Superior temporal gyrus (tissue), 1 donor: Measurements from ENCODE around the gene CENPP.

Source experiments
- DNase-seq: peaks from one replicate; pipeline ENCODE4 v3.0.0-alpha.2; 2016; ENCODE audit errors: extremely low spot score

The CENPP gene

DNA sequence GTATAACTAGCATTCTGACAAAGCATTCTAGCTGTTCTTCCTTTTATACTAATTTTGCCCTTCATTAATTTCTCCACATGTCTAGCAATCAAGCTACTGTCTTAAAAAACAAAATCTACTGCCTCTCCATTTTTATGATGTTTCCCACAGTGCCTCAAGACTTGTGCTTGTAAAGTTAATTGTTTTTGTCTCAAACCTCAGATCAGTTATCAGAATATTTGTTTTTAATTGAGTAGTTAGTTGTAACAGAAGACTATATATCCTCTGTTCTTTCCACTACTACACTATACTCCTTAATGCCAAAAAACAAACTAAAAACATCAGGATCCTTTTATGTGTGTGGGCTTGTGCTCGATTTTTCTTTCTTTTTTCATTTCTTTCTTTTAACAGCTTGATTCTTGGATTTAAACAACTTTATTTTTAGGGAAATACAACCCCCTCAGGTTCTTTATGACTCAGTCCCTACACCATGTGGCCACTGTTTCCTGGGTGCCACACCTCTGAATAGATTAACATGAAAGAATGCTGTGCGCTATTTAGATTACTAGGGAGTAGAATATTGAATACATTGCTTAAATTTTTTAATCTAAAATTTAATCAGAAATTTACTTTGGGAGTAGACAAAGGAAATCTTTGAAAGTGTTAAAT is 155.4 kb downstream of the CENPP start:
- peak; percentile 62 for DNase-seq

- DNase-seq, result no peak
These were observed 156.6 kb downstream of the CENPP start, which contains the start of gene ASPN for GRCh38 chr9:92482329-92482728. ASPN (minus strand) TSS chr9:92482506.

DNA sequence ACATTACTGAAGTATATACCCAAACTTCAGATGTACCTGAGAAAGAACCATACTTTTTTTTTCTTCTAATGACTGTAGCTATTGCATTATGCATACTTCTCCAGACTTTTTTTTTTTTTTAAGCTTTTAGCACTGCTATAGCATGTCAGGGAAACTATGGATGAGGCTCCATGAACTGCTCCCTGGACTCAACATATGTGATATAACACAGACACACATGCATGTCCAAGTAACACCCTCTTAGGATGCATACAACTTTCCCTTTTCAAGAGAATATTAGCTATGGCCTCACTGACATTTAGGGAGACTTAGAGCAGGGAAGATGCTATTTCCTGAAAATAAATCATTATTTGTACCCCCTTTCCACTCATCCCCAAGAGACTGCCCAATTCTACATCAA is 157.1 kb downstream of the CENPP start:
- DNase-seq, result no peak

- no peak for DNase-seq
These were observed 158.1 kb downstream of the CENPP start for GRCh38 chr9:92483627-92484545.

- DNase-seq, result no peak
These were observed 158.8 kb downstream of the CENPP start for GRCh38 chr9:92484563-92484962.

DNA sequence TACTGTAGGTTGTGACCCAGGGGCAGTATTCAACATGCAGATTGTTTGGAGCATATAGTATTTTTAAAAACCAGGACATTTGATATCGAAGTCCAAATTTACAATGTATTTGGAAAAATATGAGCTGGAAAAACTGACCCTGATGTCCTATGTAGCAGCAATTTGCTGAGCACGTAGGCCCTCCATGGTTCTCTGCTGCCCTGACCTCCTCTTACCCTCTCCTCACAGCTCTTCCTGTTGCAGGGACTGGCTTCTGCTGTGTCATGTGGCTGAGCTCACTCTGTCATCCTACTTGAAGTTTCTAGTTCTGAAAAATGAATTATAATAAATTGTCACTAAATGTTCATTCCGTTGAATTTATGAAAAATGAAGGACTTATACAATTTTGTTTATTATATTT is 160.6 kb downstream of the CENPP start:
- no peak for DNase-seq

DNA sequence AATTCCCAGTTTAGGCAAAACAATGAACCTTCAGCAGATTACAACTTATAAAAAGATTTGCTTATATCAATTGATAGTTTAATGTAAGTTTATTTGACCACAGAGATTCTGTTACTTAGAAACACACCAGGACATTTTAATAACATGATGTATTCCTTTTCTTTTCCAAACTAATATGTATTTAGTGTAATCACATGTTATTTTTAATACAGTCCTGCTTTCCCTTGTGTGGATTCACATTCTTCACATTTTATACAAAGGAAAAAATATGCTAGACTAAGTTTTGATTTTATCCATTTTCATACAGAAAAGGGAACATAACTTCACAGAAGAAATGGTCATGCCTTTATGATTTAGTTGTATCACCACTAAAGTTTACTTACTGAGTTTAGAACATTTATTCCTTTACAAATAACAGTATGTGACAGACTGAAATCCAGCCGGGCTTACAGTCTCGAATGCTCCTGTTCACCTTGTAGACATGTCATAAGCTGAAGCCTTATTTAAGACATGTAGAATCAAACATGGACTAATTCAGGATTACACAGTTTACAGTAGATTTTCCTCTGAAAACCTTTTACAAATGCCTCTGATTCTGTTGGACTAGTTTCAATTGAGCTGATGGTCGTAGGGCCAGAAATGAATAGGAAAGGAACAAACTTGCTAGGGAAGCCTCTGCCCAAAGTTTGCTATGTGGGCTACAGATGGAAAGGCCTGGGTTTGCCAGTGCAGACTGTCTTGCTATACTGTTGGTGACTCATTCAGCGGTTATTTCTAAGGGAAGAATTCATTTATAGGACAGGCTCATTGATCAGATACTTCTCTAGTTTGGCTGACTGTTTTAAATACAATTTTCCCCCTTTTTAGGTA is 163.2 kb downstream of the CENPP start:
- DNase-seq, result no peak

DNA sequence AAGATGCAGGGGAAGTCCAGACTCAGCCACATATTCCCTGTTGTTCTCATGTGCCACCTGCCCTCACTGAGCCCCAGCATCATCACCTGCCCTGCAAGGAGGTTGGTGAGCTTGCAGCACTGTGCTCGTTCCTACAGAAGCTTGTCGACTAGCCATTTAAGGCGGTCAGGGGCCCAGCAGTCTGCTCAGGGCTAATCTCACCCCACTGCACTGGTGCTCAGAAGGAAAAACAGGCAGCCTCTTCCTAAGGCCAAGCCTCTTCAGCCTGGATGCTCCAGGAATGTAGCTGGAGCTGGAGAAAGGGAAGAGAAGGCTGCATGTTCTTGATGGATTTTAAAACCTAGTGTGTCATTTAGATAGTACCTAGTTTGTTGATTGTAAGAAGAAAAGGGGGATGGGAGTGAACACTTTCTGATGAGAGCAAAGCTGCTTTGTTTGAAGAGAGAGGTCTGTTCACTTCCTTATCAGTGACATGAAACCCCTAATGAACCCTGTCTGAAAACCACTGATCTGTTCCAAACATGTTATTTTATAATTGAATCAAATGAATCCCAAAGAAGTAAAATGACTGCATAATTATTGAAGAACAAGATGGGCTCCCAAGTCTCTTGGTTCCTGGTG is 167.1 kb downstream of the CENPP start:
- DNase-seq, result no peak

- no peak for DNase-seq
These were observed 168.1 kb downstream of the CENPP start for GRCh38 chr9:92493749-92494387.

DNA sequence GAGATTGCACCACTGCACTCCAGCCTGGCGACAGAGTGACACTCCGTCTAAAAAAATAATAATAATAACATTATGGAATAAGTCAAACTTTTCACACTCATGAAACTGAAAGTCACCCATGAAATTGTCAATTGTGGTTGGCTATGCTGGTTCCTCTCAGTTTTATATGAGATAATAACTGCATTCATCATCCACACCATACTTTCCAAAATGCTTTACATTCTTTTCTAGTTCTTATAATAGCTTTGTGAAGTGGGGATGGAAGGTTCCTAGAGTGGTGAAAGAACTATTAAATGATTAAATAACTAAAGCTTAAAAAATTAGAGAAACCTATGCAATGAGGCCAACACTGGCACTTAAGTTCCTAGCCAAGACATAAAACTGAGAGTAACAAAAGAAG is 169.1 kb downstream of the CENPP start:
- DNase-seq, result no peak

DNA sequence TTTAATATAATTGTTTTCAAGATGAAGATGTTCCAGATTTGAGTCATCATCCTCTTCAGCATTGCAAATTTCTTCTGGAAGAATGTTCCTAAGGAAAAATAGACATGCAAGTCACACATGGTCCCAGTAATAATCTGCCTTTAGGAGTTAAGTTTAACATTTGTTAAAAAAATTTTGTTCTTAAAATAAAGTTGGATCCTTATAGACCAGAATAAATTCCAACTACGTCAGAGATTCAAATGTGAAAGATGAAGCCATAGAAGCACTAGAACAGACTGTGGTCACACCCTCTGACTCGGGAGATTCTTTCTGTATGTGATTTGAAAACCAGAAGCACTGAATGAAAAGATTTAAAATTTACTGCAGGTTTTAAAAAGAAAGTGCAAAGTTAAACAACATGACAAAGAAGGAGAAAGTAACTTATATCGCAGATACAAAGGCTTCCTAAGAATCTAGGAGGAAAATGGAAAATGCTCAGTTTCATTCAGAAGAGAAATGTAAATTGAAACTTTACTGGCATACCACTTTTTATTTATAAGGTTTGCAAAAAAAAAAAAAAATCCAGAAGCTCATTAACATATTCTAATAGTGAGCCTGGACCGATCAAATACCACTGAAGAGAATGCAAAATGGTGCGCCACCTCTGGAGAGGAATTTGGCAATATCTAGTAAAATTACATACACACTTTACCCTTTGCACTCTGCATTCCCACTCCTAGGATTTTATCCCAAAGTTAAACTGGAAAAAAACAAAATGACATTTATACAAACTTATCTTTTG is 170.8 kb downstream of the CENPP start:
- no peak for DNase-seq

GRCh38 chr9:92499701-92500100 is 173.9 kb downstream of the CENPP start:
- DNase-seq, result no peak

DNA sequence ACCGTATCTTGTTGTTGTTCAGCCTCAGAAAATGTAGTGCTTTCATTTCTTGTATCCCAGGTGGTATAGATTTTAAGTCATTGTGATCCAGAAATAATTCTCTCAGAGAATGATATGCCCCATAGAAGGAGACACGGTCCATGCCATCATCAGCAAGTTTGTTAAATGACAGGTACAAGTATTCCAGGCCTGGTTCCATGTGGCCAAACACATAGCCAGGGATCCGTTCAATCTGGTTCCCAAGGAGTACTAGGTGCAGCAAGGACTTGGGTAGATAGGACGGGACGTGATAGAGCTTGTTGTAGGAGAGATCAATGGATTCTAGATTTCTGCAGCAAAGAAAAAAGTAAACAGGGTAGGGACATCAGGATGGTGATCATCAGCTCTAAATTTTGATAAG is 175.0 kb downstream of the CENPP start:
- no peak for DNase-seq

GRCh38 chr9:92501671-92502393 is 176.1 kb downstream of the CENPP start:
- DNase-seq, result no peak

DNA sequence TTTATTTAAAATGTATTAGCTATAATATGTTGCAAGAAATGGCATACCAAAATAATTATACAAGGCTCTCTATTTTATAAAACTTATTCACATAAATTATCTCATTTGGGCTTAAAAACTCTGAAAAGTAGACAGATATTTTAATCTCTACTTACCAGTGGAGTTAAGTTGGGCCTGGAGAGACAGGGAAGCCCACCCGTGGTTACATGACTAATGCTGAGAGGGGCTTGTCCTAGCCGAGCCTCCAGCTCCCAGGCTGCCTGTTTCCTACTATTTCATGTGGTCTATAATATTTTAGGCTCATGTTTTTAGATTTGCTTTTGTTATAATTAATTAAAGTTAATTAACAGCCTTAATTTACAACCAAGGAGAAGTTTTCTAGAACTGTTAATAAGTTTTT is 177.4 kb downstream of the CENPP start:
- no peak for DNase-seq

DNA sequence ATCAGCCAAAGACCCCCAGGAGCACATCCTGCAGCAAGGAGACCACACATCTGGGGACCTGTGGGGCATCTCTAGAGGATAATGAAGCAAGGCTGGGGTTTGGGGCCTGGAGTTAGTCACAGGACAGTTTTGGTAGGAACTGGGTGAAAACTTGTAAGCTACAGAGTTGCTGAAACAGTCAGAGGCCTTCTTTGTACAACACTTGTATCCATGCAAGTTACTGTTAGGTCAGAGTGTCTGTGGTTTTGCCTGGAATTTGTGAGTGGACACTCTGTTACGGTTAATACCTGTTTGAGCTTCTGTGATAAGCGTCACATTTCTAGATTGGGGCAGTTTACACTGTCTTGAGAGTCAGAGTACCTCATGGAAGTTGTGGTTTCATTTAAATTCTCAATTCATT is 179.1 kb downstream of the CENPP start:
- no peak for DNase-seq

- peak; percentile 62 for DNase-seq
These were observed 180.6 kb downstream of the CENPP start for GRCh38 chr9:92506184-92506857.

DNA sequence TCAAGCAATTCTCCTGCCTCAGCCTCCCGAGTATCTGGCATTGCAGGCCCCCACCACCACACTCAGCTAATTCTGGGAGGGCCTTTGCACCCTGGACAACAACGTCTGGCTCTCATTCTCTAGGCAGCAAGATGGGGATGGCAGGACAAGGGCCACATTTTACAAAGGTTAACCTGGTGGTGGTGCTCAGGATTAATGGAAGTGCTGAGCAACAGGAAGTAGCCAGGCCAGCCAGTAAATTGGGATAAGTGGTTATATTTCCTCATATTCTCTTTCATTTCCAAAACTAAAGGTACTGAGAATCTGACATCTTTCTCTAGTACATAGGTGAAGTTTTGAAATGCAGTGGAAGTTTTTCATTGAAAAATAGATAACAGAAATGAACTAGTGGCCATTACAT is 181.3 kb downstream of the CENPP start:
- DNase-seq, result no peak

DNA sequence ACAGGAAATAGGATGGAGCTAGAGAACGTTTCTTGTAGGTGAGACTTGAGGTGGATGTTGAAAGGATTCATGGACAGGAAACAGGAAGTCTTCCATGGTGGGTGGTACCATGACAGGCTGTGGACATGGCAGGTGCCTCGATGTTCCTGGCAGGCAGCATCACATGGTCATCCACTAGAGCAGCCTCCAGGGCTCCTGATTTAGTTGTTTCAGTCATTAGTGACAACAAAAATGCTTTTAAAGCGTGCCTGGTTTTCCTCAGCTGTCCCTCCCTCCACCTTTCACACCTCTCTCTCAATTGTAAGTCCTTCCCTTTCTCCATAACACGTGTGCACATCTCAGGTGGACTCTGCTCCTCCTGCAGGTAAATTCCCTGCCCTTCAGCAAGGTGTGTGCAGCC is 181.7 kb downstream of the CENPP start:
- DNase-seq, result no peak
